Keratinocyte (primary cell): ENCODE measurements around the gene REV3L.

Source experiments
- CTCF ChIP-seq, 3 experiments: IDR thresholded peaks in 1 of 3; conservative IDR thresholded peaks in 1 of 3; optimal IDR thresholded peaks in 1 of 3; 2 replicates in 2 of 3; 3 replicates in 1 of 3; pipeline versions ENCODE3 to v1.5.1; 2011; ENCODE audit warnings: low read length in 3 of 3, mild to moderate bottlenecking in 3 of 3, moderate library complexity in 2 of 3, control low read depth in 1 of 3, inconsistent platforms in 1 of 3; ENCODE audit not compliant: insufficient read depth in 2 of 3; ENCODE audit errors: extremely low read depth in 1 of 3
- EZH2 ChIP-seq: IDR thresholded peaks from one replicate; pipeline ENCODE4 v1.6.1; 2012; ENCODE audit warnings: inconsistent platforms, mild to moderate bottlenecking, low read length, moderate library complexity

- TF ChIP-seq CTCF (optimal IDR thresholded peaks at IDR 0.05 in 1 of 3, IDR thresholded peaks at IDR 0.05 in 1 of 3, conservative IDR thresholded peaks at IDR 0.05 in 1 of 3; ENCODE audit: extremely low read depth in 1 of 3, insufficient read depth in 2 of 3, low read length in 3 of 3) (no peak), EZH2 (no peak)
Observed at GRCh38 chr6:111258010-111258409, 225.0 kb downstream of the REV3L start.
